OCI-LY3 (cell line): ENCODE results near the gene EWSR1.

ENCODE experiments used
- H2AFZ ChIP-seq: fragments of 200-600, 300-600 bp; shearing (Covaris generic); 2 replicates; pipeline ENCODE4 v1.6.0; 2014; ENCODE audit warnings: antibody characterized with exemption, low read depth, low read length
- H3K27ac ChIP-seq: fragments of 200-600, 300-600 bp; sonication (generic); 2 replicates; pipeline ENCODE4 v1.5.1; 2014; ENCODE audit warnings: mild to moderate bottlenecking, low read length, moderate library complexity, mixed read lengths
- H3K27me3 ChIP-seq: fragments of 200-600, 300-600 bp; sonication (generic); 2 replicates; pipeline ENCODE4 v1.6.1; 2014; ENCODE audit warnings: low read depth, low read length, mixed read lengths
- H3K36me3 ChIP-seq: fragments of 200-600, 300-600 bp; sonication (generic); replicated peaks from 2 replicates; pipeline ENCODE3; 2014; ENCODE audit warnings: low read depth, low read length, mixed read lengths
- H3K4me1 ChIP-seq: fragments of 300-600, 200-600 bp; sonication (generic); 2 replicates; pipeline ENCODE4 v1.6.1; 2014; ENCODE audit warnings: low read length, mixed read lengths
- H3K4me2 ChIP-seq: fragments of 200-600, 300-600 bp; sonication (generic); 2 replicates; pipeline ENCODE4 v1.6.1; 2014; ENCODE audit warnings: low read length, mixed read lengths
- H3K4me3 ChIP-seq: fragments of 300-600, 200-600 bp; sonication (generic); 2 replicates; pipeline ENCODE4 v1.5.1; 2014; ENCODE audit warnings: antibody characterized with exemption, mild to moderate bottlenecking, low read length, moderate library complexity
- H3K79me2 ChIP-seq: fragments of 300-600, 200-600 bp; shearing (Covaris generic); 2 replicates; pipeline ENCODE4 v1.6.1; 2014; ENCODE audit warnings: mild to moderate bottlenecking, low read length, mixed read lengths
- H3K9ac ChIP-seq: fragments of 300-600, 200-600 bp; shearing (Covaris generic); 2 replicates; pipeline ENCODE4 v1.6.0; 2014; ENCODE audit warnings: mild to moderate bottlenecking, low read length, moderate library complexity
- H3K9me3 ChIP-seq: fragments of 200-600, 300-600 bp; shearing (Covaris generic); 2 replicates; pipeline ENCODE4 v1.6.1; 2014; ENCODE audit warnings: low read length, mixed read lengths; ENCODE audit not compliant: insufficient read depth
- H4K20me1 ChIP-seq: fragments of 200-600, 300-600 bp; sonication (generic); 2 replicates; pipeline ENCODE4 v1.6.1; 2016; ENCODE audit warnings: low read length, mixed read lengths; ENCODE audit not compliant: insufficient read depth
- CTCF ChIP-seq: fragments of 200-600, 300-600 bp; sonication (generic); IDR thresholded peaks from 2 replicates; pipeline ENCODE4 v1.5.1; 2014; ENCODE audit warnings: antibody characterized with exemption, low read length, low read depth
- EZH2phosphoT487 ChIP-seq: fragments of 200-600 bp; shearing (Covaris generic); IDR thresholded peaks from 2 replicates; pipeline ENCODE4 v1.6.1; 2018; ENCODE audit warnings: antibody characterized with exemption, mixed run types, low read depth

Gene EWSR1

GRCh38 chr22:29346659-29347058, 78.6 kb downstream of the EWSR1 start:
- H3K4me1 ChIP-seq, result no peaks in the 10 kb centered on the region
- H3K27ac ChIP-seq, result no peak overlapping the region
- H3K27me3 ChIP-seq, result no peaks in the 10 kb centered on the region
- 0 out of 2 replicates have a peak, but pooled peaks cover 3% of the 10 kb centered on the region for H4K20me1 ChIP-seq
- no peak overlapping the region for H3K9ac ChIP-seq
- no peaks in the 10 kb centered on the region for H3K79me2 ChIP-seq
- peaks cover 81% of the 10 kb centered on the region for H3K36me3 ChIP-seq
- no peak overlapping the region for H2AFZ ChIP-seq
- H3K4me3 ChIP-seq, result no peak overlapping the region
- TF ChIP-seq CTCF (no peak), EZH2phosphoT487 (no peak)
- no peak overlapping the region for H3K4me2 ChIP-seq
- H3K9me3 ChIP-seq, result no peaks in the 10 kb centered on the region

- no peaks in the 10 kb centered on the region for H3K4me1 ChIP-seq
- no peaks in the 10 kb centered on the region for H3K79me2 ChIP-seq
- TF ChIP-seq CTCF, result no peak
- no peak overlapping the region for H3K9ac ChIP-seq
- H3K27me3 ChIP-seq, result no peaks in the 10 kb centered on the region
- H3K4me3 ChIP-seq, result no peak overlapping the region
- 0 out of 2 replicates have a peak, but pooled peaks cover 5% of the 10 kb centered on the region for H4K20me1 ChIP-seq
- no peak overlapping the region for H3K27ac ChIP-seq
- H2AFZ ChIP-seq, result no peak overlapping the region
- H3K9me3 ChIP-seq, result no peaks in the 10 kb centered on the region
- no peak overlapping the region for H3K4me2 ChIP-seq
- peaks cover 80% of the 10 kb centered on the region for H3K36me3 ChIP-seq
Observed at GRCh38 chr22:29348041-29348440, 80.0 kb downstream of the EWSR1 start.

- H3K4me2 ChIP-seq, result no peak overlapping the region
- H3K4me1 ChIP-seq, result no peaks in the 10 kb centered on the region
- peaks cover 82% of the 10 kb centered on the region for H3K36me3 ChIP-seq
- no peaks in the 10 kb centered on the region for H3K9me3 ChIP-seq
- H4K20me1 ChIP-seq, result 0 out of 2 replicates have a peak, but pooled peaks cover 2% of the 10 kb centered on the region
- TF ChIP-seq EZH2phosphoT487, result no peak
- no peak for TF ChIP-seq CTCF
- H3K27ac ChIP-seq, result no peak overlapping the region
- no peak overlapping the region for H3K9ac ChIP-seq
- H3K79me2 ChIP-seq, result no peaks in the 10 kb centered on the region
- no peak overlapping the region for H3K4me3 ChIP-seq
- no peaks in the 10 kb centered on the region for H3K27me3 ChIP-seq
- no peak overlapping the region for H2AFZ ChIP-seq
Observed at GRCh38 chr22:29348956-29349355, 80.9 kb downstream of the EWSR1 start.
